GM23338 (cell line): ENCODE data around the gene HIVEP1. TPM values are rescaled to one million over a fixed set of nuclear protein-coding genes. Genes with fewer than 3 reads are reported as not detected.

Source experiments
- ATAC-seq: fragments of 200-7000 bp; cut with Tn5 transposase; 3 replicates; pipeline ENCODE4 v1.9.1; 2020
- DNase-seq: peaks from one replicate; pipeline ENCODE4 v3.0.0-alpha.2; 2015; ENCODE audit warnings: low spot score
- H2AFZ ChIP-seq: fragments of 200-600 bp; sonication (generic); 2 replicates; pipeline ENCODE4 v1.8.0; 2016; ENCODE audit warnings: antibody characterized with exemption, mild to moderate bottlenecking, moderate library complexity
- H3F3A ChIP-seq: fragments of 200-600 bp; sonication (generic); replicated peaks from 2 replicates; pipeline ENCODE4 v1.8.0; 2017; ENCODE audit warnings: antibody characterized with exemption, mixed run types, low read depth
- H3K27ac ChIP-seq: fragments of 200-600 bp; sonication (generic); 2 replicates; pipeline ENCODE4 v1.6.1; 2016; ENCODE audit warnings: low read depth
- H3K27me3 ChIP-seq: fragments of 200-600 bp; sonication (generic); 2 replicates; pipeline ENCODE4 v1.8.0; 2016; ENCODE audit warnings: mild to moderate bottlenecking, mixed run types, moderate library complexity; ENCODE audit not compliant: insufficient read depth
- H3K36me3 ChIP-seq: fragments of 200-600 bp; sonication (generic); 2 replicates; pipeline ENCODE4 v1.8.0; 2016; ENCODE audit warnings: mild to moderate bottlenecking; ENCODE audit not compliant: insufficient read depth
- H3K4me1 ChIP-seq: fragments of 200-600 bp; sonication (generic); 2 replicates; pipeline ENCODE4 v1.8.0; 2016; ENCODE audit warnings: mild to moderate bottlenecking, moderate library complexity; ENCODE audit not compliant: insufficient read depth
- H3K4me2 ChIP-seq: fragments of 200-600 bp; sonication (generic); 2 replicates; pipeline ENCODE4 v1.7.1; 2017; ENCODE audit warnings: mixed run types
- H3K4me3 ChIP-seq: fragments of 200-600 bp; sonication (generic); 2 replicates; pipeline ENCODE4 v1.6.1; 2016; ENCODE audit warnings: mixed run types
- H3K79me2 ChIP-seq: fragments of 200-600 bp; sonication (generic); replicated peaks from 2 replicates; pipeline ENCODE4 v1.8.0; 2017; ENCODE audit warnings: mild to moderate bottlenecking; ENCODE audit not compliant: insufficient read depth
- H3K9me2 ChIP-seq: fragments of 200-600 bp; sonication (generic); 2 replicates; pipeline ENCODE4 v1.8.0; 2017; ENCODE audit not compliant: insufficient read depth
- H4K20me1 ChIP-seq: fragments of 200-600 bp; sonication (generic); replicated peaks from 2 replicates; pipeline ENCODE4 v1.8.0; 2017; ENCODE audit warnings: mild to moderate bottlenecking; ENCODE audit not compliant: insufficient read depth
- H3K27ac Mint-ChIP-seq: 2 replicates; pipeline ENCODE4 v1.8.0; 2020; ENCODE audit warnings: inconsistent platforms, mild to moderate bottlenecking, moderate library complexity, mixed read lengths
- H3K27me3 Mint-ChIP-seq: 3 replicates; pipeline ENCODE4 v1.8.0; 2022; ENCODE audit warnings: low read depth, mild to moderate bottlenecking, moderate library complexity, mixed read lengths, inconsistent platforms; ENCODE audit not compliant: insufficient read depth, poor library complexity
- H3K36me3 Mint-ChIP-seq: 3 replicates; pipeline ENCODE4 v1.8.0; 2021; ENCODE audit warnings: low read depth, mild to moderate bottlenecking, inconsistent platforms, moderate library complexity, mixed read lengths
- H3K4me1 Mint-ChIP-seq: 3 replicates; pipeline ENCODE4 v1.8.0; 2020; ENCODE audit warnings: mild to moderate bottlenecking, inconsistent platforms, mixed read lengths
- H3K4me3 Mint-ChIP-seq: 3 replicates; pipeline ENCODE4 v1.8.0; 2021; ENCODE audit warnings: moderate library complexity, mild to moderate bottlenecking, inconsistent platforms, mixed read lengths
- H3K9me3 Mint-ChIP-seq: 3 replicates; pipeline ENCODE4 v1.8.0; 2020; ENCODE audit warnings: moderate library complexity, mild to moderate bottlenecking, inconsistent platforms, mixed read lengths
- CREB1 ChIP-seq: fragments of 250-450 bp; sonication (Bioruptor Pico); IDR thresholded peaks from 2 replicates; pipeline ENCODE4 v1.5.0; 2020; ENCODE audit warnings: low read depth, mild to moderate bottlenecking, moderate library complexity
- EZH2 ChIP-seq: fragments of 200-600 bp; sonication (generic); IDR thresholded peaks from one replicate; pipeline ENCODE4 v1.8.0; 2017; ENCODE audit warnings: antibody characterized with exemption, mild to moderate bottlenecking, low read depth; ENCODE audit not compliant: unreplicated experiment
- EZH2phosphoT487 ChIP-seq: fragments of 200-600 bp; sonication (generic); IDR thresholded peaks from one replicate; pipeline ENCODE4 v1.8.1; 2018; ENCODE audit warnings: antibody characterized with exemption; ENCODE audit not compliant: unreplicated experiment
- JUNB ChIP-seq: IDR thresholded peaks from one replicate; pipeline ENCODE4 v1.6.1; 2016; ENCODE audit warnings: antibody characterized with exemption; ENCODE audit not compliant: unreplicated experiment
- NANOG ChIP-seq: IDR thresholded peaks from 2 replicates; pipeline ENCODE4 v1.6.1; 2016; ENCODE audit warnings: antibody characterized with exemption, borderline replicate concordance
- POLR2AphosphoS5 ChIP-seq: IDR thresholded peaks from 2 replicates; pipeline ENCODE4 v1.6.1; 2016; ENCODE audit warnings: antibody characterized with exemption, low read depth
- REST ChIP-seq: IDR thresholded peaks from one replicate; pipeline ENCODE4 v1.6.1; 2018; ENCODE audit warnings: antibody characterized with exemption; ENCODE audit not compliant: unreplicated experiment
- STAT1 ChIP-seq: IDR thresholded peaks from one replicate; pipeline ENCODE4 v1.6.1; 2016; ENCODE audit warnings: antibody characterized with exemption; ENCODE audit not compliant: unreplicated experiment
- ZNF114 ChIP-seq: fragments of 250-450 bp; sonication (Bioruptor Pico); IDR thresholded peaks from 2 replicates; pipeline ENCODE4 v1.5.0; 2020; ENCODE audit warnings: mild to moderate bottlenecking, moderate library complexity
- ZNF331 ChIP-seq: fragments of 250-450 bp; sonication (Bioruptor Pico); IDR thresholded peaks from 2 replicates; pipeline ENCODE4 v1.5.0; 2020; ENCODE audit warnings: low read depth, mild to moderate bottlenecking, moderate library complexity
- polyA plus RNA-seq: library from polyadenylated mRNA; unstranded; fragments of >200 nt; fragmentation: Nextera tagmentation; extraction: Ambion mirVana; gene quantifications from 2 replicates; pipeline ENCODE4 v1.2.1, GENCODE V29; 2016
- total RNA-seq: library from RNA; depleted of rRNA; stranded (reverse); fragments of >200 nt; shearing (Covaris generic); gene quantifications from 2 replicates; pipeline ENCODE4 v1.2.3, GENCODE V29; 2014
- TF ChIP-seq, protein P1 (sequence below), 2 experiments: fragments of 200-600 bp in 1 of 2; sonication (generic) in 1 of 2; conservative IDR thresholded peaks; 2 replicates each; pipeline versions ENCODE4 v1.5.1 to v1.6.1; 2016 to 2017; ENCODE audit warnings: antibody characterized with exemption in 2 of 2, low read depth in 2 of 2, mild to moderate bottlenecking in 2 of 2, moderate library complexity in 1 of 2
- TF ChIP-seq, protein P2 (sequence below): IDR thresholded peaks from 2 replicates; pipeline ENCODE4 v1.6.1; 2016; ENCODE audit warnings: antibody characterized with exemption
- TF ChIP-seq, protein P3 (sequence below): fragments of 250-450 bp; sonication (Bioruptor Pico); IDR thresholded peaks from 2 replicates; pipeline ENCODE4 v1.5.0; 2020; ENCODE audit warnings: mild to moderate bottlenecking, moderate library complexity

HIVEP1 gene
- total and polyA plus RNA-seq, 2 experiments from 2014 or later, result 10.1 to 21.7 TPM

DNA sequence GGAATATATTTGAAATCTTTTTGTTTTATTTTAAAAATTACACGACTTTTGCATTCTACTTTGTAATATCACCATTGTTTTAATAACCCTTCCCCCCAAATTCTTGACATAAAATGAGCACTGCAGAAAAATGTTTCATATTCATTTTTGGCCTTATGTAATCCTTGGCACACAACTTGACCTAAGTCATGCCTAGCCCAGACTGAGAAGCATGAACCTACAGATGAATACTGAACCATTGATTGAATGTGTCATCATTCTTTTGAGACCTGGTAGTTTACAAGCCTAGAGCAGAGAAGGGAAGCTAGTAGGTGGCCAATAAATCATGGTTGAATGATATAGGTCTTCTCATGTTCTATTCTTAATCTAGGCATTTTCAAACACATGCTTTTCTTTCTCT is 188.6 kb downstream of the HIVEP1 start:
- Histone ChIP-seq H3K4me2 (no peak overlapping the region), H3F3A (no peaks in the 10 kb centered on the region), H3K9me2 (0 out of 2 replicates have a peak, but pooled peaks cover 4% of the 10 kb centered on the region), H2AFZ (no peak overlapping the region), H3K36me3 (no peaks in the 10 kb centered on the region), H3K27me3 (no peaks in the 10 kb centered on the region; the same call in 1 of the 2 replicates), H3K4me3 (no peak overlapping the region), H3K79me2 (no peaks in the 10 kb centered on the region), H4K20me1 (no peaks in the 10 kb centered on the region), H3K27ac (no peak overlapping the region), H3K4me1 (no peaks in the 10 kb centered on the region)
- no peak for TF ChIP-seq CREB1
- no peak for TF ChIP-seq REST
- no peak for TF ChIP-seq POLR2AphosphoS5
- TF ChIP-seq ZNF114 (CRISPR knock-in tag), result no peak
- TF ChIP-seq JUNB, result no peak
- TF ChIP-seq ZNF331 (CRISPR knock-in tag), result no peak
- no peak for TF ChIP-seq EZH2
- TF ChIP-seq, protein P1, sequence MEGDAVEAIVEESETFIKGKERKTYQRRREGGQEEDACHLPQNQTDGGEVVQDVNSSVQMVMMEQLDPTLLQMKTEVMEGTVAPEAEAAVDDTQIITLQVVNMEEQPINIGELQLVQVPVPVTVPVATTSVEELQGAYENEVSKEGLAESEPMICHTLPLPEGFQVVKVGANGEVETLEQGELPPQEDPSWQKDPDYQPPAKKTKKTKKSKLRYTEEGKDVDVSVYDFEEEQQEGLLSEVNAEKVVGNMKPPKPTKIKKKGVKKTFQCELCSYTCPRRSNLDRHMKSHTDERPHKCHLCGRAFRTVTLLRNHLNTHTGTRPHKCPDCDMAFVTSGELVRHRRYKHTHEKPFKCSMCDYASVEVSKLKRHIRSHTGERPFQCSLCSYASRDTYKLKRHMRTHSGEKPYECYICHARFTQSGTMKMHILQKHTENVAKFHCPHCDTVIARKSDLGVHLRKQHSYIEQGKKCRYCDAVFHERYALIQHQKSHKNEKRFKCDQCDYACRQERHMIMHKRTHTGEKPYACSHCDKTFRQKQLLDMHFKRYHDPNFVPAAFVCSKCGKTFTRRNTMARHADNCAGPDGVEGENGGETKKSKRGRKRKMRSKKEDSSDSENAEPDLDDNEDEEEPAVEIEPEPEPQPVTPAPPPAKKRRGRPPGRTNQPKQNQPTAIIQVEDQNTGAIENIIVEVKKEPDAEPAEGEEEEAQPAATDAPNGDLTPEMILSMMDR (conservative IDR thresholded peaks at IDR 0.05; ENCODE audit: low read depth in 2 of 2), result no peak
- TF ChIP-seq, protein P2, sequence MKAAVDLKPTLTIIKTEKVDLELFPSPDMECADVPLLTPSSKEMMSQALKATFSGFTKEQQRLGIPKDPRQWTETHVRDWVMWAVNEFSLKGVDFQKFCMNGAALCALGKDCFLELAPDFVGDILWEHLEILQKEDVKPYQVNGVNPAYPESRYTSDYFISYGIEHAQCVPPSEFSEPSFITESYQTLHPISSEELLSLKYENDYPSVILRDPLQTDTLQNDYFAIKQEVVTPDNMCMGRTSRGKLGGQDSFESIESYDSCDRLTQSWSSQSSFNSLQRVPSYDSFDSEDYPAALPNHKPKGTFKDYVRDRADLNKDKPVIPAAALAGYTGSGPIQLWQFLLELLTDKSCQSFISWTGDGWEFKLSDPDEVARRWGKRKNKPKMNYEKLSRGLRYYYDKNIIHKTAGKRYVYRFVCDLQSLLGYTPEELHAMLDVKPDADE, result no peak
- no peak for TF ChIP-seq EZH2phosphoT487
- TF ChIP-seq, protein P3, sequence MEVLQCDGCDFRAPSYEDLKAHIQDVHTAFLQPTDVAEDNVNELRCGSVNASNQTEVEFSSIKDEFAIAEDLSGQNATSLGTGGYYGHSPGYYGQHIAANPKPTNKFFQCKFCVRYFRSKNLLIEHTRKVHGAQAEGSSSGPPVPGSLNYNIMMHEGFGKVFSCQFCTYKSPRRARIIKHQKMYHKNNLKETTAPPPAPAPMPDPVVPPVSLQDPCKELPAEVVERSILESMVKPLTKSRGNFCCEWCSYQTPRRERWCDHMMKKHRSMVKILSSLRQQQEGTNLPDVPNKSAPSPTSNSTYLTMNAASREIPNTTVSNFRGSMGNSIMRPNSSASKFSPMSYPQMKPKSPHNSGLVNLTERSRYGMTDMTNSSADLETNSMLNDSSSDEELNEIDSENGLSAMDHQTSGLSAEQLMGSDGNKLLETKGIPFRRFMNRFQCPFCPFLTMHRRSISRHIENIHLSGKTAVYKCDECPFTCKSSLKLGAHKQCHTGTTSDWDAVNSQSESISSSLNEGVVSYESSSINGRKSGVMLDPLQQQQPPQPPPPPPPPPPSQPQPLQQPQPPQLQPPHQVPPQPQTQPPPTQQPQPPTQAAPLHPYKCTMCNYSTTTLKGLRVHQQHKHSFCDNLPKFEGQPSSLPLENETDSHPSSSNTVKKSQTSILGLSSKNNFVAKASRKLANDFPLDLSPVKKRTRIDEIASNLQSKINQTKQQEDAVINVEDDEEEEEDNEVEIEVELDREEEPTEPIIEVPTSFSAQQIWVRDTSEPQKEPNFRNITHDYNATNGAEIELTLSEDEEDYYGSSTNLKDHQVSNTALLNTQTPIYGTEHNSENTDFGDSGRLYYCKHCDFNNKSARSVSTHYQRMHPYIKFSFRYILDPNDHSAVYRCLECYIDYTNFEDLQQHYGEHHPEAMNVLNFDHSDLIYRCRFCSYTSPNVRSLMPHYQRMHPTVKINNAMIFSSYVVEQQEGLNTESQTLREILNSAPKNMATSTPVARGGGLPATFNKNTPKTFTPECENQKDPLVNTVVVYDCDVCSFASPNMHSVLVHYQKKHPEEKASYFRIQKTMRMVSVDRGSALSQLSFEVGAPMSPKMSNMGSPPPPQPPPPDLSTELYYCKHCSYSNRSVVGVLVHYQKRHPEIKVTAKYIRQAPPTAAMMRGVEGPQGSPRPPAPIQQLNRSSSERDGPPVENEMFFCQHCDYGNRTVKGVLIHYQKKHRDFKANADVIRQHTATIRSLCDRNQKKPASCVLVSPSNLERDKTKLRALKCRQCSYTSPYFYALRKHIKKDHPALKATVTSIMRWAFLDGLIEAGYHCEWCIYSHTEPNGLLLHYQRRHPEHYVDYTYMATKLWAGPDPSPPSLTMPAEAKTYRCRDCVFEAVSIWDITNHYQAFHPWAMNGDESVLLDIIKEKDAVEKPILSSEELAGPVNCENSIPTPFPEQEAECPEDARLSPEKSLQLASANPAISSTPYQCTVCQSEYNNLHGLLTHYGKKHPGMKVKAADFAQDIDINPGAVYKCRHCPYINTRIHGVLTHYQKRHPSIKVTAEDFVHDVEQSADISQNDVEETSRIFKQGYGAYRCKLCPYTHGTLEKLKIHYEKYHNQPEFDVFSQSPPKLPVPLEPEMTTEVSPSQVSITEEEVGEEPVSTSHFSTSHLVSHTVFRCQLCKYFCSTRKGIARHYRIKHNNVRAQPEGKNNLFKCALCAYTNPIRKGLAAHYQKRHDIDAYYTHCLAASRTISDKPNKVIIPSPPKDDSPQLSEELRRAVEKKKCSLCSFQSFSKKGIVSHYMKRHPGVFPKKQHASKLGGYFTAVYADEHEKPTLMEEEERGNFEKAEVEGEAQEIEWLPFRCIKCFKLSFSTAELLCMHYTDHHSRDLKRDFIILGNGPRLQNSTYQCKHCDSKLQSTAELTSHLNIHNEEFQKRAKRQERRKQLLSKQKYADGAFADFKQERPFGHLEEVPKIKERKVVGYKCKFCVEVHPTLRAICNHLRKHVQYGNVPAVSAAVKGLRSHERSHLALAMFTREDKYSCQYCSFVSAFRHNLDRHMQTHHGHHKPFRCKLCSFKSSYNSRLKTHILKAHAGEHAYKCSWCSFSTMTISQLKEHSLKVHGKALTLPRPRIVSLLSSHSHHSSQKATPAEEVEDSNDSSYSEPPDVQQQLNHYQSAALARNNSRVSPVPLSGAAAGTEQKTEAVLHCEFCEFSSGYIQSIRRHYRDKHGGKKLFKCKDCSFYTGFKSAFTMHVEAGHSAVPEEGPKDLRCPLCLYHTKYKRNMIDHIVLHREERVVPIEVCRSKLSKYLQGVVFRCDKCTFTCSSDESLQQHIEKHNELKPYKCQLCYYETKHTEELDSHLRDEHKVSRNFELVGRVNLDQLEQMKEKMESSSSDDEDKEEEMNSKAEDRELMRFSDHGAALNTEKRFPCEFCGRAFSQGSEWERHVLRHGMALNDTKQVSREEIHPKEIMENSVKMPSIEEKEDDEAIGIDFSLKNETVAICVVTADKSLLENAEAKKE (CRISPR knock-in tag), result no peak
- TF ChIP-seq NANOG, result no peak
- TF ChIP-seq STAT1, result no peak
- no peak overlapping the region for H3K4me3 Mint-ChIP-seq
- H3K9me3 Mint-ChIP-seq, result no peaks in the 10 kb centered on the region
- DNase-seq, result no peak
- peaks cover 7% of the 10 kb centered on the region for H3K4me1 Mint-ChIP-seq
- H3K36me3 Mint-ChIP-seq, result no peaks in the 10 kb centered on the region
- ATAC-seq, result no peak
- no peak overlapping the region for H3K27ac Mint-ChIP-seq
- H3K27me3 Mint-ChIP-seq, result peaks cover 2% of the 10 kb centered on the region
